GM19463 (cell line): Measurements from ENCODE around the gene MRPL4.
A peak's percentile ranks its signal among the peaks of the same experiment; 100 is the strongest.
"Not testable (repeated sequence)": the region's sequence is repeated elsewhere in the genome, so short reads cannot be mapped to it uniquely, and the experiment has no call there.

ENCODE experiments used
- ATAC-seq: cut with Tn5 transposase; IDR thresholded peaks from one replicate; pipeline ENCODE4 v1.9.1; 2021; ENCODE audit warnings: mild to moderate bottlenecking, moderate library complexity; ENCODE audit not compliant: unreplicated experiment

The MRPL4 gene

DNA sequence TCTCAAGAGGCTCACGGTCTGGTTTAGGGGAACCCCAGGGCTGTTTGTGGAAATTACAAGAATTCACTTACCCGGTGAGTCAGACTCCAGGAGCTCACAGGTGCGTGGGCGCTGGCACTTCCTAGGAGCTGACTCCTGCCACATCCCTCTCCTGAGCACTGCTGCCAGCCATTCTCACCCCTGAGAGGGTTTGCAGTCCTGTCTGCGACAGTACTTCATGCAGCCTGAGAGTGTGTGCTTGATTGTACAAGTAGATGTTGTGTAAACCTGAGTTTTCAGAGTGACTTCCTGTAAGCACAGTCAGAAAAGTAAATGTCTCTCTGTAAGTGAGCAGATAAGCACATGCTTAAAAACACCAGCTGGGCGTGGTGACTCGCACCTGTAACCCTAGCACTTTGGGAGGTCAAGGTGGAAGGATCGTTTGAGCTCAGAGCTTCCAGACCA is 8.1 kb downstream of the MRPL4 start:
- no peak for ATAC-seq

DNA sequence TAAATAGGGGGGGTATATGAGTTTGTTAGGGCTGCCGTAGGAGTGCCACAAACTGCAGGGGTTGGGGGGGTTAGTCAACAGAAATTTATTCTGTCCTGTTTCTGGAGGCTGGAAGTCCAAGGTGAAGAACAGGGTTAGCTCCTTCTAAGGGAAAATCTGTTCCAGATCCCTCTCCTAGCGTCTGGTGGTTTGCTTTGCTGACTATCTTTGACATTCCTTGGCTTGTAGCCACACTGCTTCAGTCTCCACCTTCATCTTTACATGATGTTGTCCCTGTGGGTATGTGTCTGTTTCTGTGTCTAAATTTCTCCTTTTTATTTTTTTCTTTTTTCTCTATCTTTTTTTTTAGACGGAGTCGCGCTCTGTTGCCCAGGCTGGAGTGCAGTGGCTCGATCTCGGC is 10.8 kb downstream of the MRPL4 start:
- ATAC-seq, result no peak

DNA sequence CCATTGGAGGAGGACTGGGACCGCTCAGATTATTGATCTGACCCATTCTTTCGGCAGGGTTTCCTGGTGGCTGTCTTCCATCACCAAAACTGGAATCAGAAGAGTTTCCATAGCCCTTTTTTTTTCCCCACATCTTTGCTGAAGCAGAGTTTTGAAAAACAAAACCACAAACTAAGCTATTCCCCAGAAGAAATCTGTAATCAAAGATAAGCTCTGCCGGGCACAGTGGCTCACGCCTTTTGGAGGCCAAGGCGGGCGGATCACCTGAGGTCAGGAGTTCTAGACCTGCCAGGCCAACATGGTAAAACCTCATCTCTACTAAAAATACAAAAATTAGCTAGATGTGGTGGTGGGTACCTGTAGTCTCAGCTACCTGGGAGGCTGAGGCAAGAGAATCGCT is 14.7 kb downstream of the MRPL4 start:
- no peak for ATAC-seq

DNA sequence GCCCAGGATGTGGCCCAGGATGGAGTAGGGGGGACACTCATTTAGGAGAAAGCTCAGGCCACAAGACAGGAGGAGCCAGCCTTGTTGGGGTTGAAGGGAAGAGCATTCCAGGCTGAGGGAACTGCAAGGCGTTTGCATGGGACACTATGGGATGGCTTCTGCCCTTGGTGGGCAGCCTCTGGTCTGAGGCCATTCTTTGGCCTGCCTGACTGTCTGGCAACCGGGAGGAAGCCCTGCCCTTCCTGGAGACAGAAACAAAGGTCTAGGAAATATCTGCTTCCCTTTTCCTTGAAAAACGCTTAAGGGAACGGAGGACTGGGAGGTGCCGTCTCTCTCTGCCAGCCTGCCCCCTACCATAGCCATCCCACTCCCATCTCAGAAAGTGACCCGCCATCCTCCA is 16.1 kb downstream of the MRPL4 start:
- no peak for ATAC-seq

DNA sequence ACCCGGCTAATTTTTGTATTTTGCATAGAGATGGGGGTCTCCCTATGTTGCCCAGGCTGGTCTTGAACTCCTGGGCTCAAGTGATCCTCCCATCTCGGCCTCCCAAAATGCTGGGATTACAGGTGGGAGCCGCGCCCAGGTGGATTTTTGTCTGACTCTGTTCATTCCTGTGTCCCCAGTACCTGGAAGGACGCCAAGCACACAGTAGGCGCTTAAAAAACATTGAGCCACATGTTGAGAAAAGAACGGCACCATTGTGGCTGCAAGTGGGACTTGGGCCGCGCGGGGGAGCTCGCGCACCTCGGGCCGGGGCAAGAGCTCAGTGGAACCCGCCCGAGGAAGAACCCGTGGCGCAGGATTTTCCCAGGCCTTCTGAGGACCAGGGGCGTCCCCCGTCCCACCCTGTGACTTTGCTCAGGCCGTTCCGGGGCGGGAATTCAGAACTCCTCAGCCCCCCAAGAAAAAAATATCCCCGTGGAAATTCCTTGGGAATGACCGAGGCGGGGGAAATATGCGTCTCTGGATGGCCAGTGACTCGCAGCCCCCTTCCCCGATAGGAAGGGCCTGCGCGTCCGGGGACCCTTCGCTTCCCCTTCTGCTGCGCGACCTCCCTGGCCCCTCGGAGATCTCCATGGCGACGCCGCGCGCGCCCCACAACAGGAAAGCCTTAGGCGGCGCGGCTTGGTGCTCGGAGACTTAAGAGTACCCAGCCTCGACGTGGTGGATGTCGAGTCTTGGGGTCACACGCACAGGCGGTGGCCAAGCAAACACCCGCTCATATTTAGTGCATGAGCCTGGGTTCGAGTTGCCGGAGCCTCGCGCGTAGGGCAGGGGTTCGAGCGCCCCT is 17.5 kb downstream of the MRPL4 start:
- ATAC-seq, result no peak

DNA sequence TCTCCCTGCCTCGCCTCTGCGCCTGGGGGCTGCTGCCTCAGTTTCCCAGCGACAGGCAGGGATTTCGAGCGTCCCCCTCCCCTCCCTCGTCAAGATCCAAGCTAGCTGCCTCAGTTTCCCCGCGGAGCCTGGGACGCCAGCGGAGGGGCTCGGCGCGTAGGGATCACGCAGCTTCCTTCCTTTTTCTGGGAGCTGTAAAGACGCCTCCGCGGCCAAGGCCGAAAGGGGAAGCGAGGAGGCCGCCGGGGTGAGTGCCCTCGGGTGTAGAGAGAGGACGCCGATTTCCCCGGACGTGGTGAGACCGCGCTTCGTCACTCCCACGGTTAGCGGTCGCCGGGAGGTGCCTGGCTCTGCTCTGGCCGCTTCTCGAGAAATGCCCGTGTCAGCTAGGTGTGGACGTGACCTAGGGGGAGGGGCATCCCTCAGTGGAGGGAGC is 18.2 kb downstream of the MRPL4 start:
- ATAC-seq, result peak; percentile 24

DNA sequence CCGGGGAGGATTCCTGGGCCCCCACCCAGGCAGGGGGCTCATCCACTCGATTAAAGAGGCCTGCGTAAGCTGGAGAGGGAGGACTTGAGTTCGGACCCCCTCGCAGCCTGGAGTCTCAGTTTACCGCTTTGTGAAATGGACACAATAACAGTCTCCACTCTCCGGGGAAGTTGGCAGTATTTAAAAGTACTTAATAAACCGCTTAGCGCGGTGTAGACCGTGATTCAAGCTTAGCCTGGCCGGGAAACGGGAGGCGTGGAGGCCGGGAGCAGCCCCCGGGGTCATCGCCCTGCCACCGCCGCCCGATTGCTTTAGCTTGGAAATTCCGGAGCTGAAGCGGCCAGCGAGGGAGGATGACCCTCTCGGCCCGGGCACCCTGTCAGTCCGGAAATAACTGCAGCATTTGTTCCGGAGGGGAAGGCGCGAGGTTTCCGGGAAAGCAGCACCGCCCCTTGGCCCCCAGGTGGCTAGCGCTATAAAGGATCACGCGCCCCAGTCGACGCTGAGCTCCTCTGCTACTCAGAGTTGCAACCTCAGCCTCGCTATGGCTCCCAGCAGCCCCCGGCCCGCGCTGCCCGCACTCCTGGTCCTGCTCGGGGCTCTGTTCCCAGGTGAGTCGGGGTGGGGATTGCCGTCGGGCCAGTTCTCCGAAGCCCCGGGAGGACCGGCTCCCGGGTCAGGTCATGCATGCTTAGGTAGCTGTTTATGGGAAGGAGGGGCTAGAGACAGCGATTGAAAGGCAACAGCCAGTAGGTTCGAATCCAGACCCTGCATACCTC is 18.8 kb downstream of the MRPL4 start, which contains the start of gene ICAM1:
TSS of gene ICAM1 (plus strand) at position 505 of the 779 bp plus-strand sequence. CDS start at position 545, 40 bp downstream.
- ATAC-seq, result peak; percentile 48

DNA sequence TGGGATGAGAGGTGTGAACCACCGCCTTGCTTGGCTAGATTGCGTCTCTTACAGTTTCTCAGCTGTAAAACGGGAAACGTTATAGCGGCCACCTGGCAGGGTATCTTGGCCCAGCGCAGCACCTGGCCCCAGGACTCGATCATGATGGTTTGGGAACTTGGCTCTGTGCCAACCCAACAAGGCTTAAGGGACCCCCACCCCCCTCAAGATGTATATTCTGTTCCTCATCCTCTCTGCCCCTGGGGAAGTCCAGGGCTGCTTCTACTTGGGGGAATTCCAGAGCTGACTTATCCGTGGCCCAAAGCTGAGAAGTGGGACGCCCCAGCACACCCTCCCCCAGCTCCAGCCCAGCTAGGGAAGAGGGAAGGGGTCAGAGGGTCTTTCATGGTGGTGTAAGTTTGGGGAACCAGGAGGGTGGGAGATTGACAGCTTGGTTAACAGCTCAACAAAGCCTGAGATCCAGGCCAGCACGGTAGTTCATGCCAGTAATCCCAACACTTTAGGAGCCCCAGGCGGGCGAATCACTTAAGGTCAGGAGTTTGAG is 19.6 kb downstream of the MRPL4 start:
- ATAC-seq, result peak; percentile 25

DNA sequence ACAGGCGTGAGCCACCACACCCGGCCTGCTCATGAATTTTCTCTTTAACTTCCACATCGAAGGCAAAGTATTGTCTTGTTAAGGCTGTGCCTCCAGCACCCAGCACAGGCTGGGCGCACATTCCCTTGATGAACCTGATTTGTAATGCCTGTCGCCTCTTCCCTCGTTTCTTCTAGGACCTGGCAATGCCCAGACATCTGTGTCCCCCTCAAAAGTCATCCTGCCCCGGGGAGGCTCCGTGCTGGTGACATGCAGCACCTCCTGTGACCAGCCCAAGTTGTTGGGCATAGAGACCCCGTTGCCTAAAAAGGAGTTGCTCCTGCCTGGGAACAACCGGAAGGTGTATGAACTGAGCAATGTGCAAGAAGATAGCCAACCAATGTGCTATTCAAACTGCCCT is 22.6 kb downstream of the MRPL4 start:
- no peak for ATAC-seq

DNA sequence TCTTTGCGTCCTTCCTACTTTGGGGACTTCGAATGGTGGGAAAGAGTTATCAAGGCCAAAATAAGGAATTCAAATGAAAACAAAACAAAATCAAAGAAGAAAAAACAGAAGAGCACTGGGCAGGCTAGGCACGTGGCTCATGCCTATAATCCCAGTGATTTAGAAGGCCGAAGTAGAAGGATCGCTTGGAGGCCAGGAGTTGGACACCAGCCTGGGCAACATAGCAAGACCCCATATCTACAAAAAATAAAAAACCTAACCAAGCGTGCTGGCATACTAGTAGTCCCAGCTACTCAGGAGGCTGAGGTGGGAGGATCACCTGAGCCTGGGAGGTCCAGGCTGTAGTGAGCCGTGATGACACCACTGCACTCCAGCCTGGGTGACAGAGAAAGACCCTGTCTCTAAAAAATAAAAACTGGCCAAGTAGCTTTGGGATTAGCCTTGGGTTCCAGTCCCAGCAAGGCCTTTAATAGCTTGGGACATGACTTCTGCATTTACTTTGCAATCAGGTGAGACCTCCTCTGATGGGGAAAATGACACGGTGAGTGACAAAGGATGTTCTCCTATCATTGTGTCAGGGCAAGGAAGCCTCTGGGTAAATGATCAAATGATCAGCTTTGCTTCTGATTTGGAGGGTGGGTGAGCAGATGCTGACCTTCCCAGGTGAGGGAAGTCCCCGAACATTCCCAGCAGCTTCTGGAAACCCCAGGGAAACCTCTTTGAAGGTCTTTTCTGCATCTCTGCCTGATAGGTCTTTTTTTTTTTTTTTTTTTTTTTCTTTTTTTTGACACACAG is 26.0 kb downstream of the MRPL4 start:
- no peak for ATAC-seq

DNA sequence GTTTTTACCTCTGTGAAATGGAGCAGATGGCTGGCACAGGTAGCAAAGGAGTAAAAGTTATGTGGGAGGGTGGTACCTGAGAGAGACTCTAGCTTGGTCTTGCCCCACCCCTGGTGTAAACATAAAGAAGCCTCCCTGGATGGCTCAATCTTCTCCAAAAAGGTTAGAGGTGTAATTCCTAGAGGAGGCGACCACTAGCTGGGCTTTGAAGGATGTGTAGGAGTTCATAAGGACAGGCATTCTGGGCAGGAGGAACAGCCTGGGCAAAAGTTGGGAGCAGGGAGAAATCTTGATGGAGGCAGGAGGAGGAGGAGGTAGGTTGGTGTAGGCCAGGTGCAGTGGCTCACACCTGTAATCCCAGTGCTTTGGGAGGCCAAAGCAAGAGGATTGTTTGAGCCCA is 26.9 kb downstream of the MRPL4 start:
- no peak for ATAC-seq

DNA sequence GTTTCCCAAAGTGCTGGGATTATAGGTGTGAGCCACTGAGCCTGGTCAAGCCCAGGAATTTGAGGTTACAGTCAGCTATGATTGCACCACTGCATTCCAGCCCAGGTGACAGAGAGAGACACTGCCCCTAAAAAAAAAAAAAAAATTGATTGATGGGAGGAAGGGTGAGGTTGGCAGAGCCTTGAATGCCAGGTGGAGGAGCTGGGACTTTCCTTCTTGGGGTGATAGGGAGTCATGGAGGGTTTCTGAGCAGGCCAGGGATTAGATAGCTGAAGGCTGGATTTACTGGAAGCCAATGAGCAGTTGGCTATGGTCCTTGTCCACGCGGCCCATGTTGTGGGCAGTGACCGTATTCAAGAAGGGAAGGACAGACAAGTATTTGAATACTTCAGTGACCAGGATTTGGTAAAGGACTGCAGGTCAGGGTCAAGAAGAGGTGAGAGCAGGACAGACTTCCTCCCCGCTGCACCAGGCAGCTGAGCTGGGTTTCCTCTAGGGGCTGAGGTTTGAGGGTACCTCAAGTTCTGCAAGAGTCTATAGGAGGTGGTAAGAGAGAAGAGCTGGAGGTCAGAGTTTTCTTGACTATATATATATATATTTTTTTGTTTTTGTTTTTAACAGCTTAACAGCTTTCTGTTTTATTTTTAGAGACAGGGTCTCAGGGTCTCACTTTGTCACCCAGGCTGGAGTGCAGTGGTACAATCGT is 27.9 kb downstream of the MRPL4 start:
- no peak for ATAC-seq

DNA sequence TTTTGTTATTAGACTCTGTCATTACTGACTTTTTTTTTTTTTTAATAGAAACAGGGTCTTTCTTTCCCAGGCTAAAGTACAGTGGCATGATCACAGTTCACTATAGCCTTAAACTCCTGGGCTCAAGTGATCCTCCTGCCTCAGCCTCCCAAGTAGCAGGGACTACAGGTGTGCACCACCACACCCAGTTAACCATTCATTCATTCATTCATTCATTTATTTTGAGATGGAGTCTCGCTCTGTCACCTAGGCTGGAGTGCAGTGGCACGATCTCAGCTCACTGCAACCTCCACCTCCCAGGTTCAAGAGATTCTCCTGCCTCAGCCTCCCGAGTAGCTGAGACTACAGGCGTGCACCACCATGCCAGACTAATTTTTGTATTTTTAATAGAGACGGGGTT is 30.0 kb downstream of the MRPL4 start:
- ATAC-seq, result not testable (repeated sequence)

DNA sequence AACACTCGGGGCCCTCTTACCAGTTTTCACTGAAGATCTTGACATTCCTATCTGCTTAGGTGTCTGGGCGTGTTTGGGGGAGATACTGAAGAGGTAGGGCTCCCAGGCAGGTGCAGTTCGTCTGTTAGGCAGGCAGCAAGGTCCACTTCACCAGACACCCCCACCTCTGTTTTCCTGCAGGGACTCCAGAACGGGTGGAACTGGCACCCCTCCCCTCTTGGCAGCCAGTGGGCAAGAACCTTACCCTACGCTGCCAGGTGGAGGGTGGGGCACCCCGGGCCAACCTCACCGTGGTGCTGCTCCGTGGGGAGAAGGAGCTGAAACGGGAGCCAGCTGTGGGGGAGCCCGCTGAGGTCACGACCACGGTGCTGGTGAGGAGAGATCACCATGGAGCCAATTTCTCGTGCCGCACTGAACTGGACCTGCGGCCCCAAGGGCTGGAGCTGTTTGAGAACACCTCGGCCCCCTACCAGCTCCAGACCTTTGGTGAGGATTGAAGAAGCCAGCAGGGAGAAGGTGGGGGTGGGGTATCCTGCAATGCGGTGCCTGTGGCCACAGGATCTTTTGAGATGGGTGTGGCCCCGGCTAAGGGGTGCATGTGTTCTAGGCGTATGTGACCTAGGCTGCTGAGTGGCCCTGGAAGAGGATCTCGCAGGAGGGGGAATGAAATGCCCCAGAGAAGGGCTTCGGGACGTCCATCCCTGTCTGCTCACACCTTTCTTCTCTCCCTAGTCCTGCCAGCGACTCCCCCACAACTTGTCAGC is 31.5 kb downstream of the MRPL4 start:
- no peak for ATAC-seq

DNA sequence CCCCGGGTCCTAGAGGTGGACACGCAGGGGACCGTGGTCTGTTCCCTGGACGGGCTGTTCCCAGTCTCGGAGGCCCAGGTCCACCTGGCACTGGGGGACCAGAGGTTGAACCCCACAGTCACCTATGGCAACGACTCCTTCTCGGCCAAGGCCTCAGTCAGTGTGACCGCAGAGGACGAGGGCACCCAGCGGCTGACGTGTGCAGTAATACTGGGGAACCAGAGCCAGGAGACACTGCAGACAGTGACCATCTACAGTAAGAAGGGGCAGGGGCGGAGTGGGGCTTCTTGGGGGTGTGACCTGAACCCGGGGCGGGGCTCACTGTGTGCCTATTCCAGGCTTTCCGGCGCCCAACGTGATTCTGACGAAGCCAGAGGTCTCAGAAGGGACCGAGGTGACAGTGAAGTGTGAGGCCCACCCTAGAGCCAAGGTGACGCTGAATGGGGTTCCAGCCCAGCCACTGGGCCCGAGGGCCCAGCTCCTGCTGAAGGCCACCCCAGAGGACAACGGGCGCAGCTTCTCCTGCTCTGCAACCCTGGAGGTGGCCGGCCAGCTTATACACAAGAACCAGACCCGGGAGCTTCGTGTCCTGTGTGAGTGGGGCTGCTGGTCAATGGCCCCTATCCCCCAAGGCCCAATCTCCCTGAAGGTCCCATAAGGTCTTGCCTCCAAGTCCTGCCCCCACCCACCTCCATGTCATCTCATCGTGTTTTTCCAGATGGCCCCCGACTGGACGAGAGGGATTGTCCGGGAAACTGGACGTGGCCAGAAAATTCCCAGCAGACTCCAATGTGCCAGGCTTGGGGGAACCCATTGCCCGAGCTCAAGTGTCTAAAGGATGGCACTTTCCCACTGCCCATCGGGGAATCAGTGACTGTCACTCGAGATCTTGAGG is 32.3 kb downstream of the MRPL4 start:
- ATAC-seq, result no peak

DNA sequence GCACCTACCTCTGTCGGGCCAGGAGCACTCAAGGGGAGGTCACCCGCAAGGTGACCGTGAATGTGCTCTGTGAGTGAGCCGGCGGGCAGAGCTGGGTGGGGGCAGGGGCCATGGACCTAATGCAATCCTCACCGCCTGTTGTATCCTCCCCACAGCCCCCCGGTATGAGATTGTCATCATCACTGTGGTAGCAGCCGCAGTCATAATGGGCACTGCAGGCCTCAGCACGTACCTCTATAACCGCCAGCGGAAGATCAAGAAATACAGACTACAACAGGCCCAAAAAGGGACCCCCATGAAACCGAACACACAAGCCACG is 32.9 kb downstream of the MRPL4 start:
- no peak for ATAC-seq

DNA sequence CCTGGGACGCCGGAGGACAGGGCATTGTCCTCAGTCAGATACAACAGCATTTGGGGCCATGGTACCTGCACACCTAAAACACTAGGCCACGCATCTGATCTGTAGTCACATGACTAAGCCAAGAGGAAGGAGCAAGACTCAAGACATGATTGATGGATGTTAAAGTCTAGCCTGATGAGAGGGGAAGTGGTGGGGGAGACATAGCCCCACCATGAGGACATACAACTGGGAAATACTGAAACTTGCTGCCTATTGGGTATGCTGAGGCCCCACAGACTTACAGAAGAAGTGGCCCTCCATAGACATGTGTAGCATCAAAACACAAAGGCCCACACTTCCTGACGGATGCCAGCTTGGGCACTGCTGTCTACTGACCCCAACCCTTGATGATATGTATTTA is 33.4 kb downstream of the MRPL4 start:
- ATAC-seq, result no peak

DNA sequence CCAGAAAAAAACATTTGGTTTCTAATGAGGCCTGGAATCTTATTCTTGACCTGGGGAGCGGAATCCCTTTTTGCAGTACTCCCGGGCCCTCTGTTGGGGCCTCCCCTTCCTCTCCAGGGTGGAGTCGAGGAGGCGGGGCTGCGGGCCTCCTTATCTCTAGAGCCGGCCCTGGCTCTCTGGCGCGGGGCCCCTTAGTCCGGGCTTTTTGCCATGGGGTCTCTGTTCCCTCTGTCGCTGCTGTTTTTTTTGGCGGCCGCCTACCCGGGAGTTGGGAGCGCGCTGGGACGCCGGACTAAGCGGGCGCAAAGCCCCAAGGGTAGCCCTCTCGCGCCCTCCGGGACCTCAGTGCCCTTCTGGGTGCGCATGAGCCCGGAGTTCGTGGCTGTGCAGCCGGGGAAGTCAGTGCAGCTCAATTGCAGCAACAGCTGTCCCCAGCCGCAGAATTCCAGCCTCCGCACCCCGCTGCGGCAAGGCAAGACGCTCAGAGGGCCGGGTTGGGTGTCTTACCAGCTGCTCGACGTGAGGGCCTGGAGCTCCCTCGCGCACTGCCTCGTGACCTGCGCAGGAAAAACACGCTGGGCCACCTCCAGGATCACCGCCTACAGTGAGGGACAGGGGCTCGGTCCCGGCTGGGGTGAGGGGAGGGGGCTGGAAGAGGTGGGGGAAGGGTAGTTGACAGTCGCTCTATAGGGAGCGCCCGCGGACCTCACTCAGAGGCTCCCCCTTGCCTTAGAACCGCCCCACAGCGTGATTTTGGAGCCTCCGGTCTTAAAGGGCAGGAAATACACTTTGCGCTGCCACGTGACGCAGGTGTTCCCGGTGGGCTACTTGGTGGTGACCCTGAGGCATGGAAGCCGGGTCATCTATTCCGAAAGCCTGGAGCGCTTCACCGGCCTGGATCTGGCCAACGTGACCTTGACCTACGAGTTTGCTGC is 35.1 kb downstream of the MRPL4 start, which contains the start of gene ICAM4:
TSS of gene ICAM4 (plus strand) at position 153 of the 935 bp plus-strand sequence. CDS start at position 211, 58 bp downstream.
- ATAC-seq, result no peak
